Neural crest cell (in vitro differentiated cells): Measurements from ENCODE around the gene CYB561. TPM values are rescaled to one million over a fixed set of nuclear protein-coding genes. Genes with fewer than 3 reads are reported as not detected.

Experiments
- DNase-seq: peaks from one replicate; pipeline ENCODE4 v3.0.0; 2021; ENCODE audit warnings: low read depth, mixed read lengths, low spot score
- H3K27ac Mint-ChIP-seq: one replicate; pipeline ENCODE4 v1.8.0; 2021; ENCODE audit warnings: mild to moderate bottlenecking, mixed read lengths; ENCODE audit not compliant: unreplicated experiment
- H3K27me3 Mint-ChIP-seq: 2 replicates; pipeline ENCODE4 v1.8.0; 2021; ENCODE audit warnings: low read depth, mild to moderate bottlenecking, mixed read lengths
- H3K36me3 Mint-ChIP-seq: 2 replicates; pipeline ENCODE4 v1.8.0; 2021; ENCODE audit warnings: low read depth, mild to moderate bottlenecking, mixed read lengths
- H3K4me1 Mint-ChIP-seq: 2 replicates; pipeline ENCODE4 v1.8.0; 2021; ENCODE audit warnings: mixed read lengths
- H3K4me3 Mint-ChIP-seq: one replicate; pipeline ENCODE4 v1.8.0; 2021; ENCODE audit warnings: mild to moderate bottlenecking, mixed read lengths
- H3K9me3 Mint-ChIP-seq: 2 replicates; pipeline ENCODE4 v1.8.0; 2021; ENCODE audit warnings: mixed read lengths
- total RNA-seq: library from RNA; stranded (reverse); gene quantifications from 2 replicates; pipeline ENCODE4 v1.2.1, GENCODE V29; 2021
- TF ChIP-seq, protein P1 (sequence below): fragments of 200-600 bp; sonication (generic); conservative IDR thresholded peaks from 2 replicates; pipeline ENCODE4 v1.5.0; 2021; ENCODE audit warnings: antibody characterized with exemption, mild to moderate bottlenecking

Gene CYB561
- total RNA-seq, 1 donor from 2014 or later = 12.2 TPM

DNA sequence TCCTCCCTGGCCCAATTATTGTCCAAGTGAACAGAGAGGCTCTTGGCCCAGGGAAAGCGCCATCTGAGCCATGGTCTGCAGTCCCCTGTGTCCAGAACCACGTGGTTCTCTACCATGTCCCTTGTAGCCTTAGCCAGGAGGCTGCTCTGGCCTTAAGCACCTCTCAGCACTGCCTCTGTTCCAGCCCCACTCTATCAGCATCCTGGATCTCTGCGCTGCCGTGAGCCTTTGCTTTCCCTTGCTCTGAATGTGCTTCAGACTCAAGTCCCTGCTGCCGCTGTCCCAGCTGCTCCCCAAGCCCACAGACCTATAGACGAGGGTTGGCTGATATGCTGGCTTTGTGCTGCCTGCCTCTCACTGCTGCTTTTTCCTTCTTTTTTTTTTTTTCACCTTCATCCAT is 33.9 kb downstream of the CYB561 start:
- TF ChIP-seq, protein P1, sequence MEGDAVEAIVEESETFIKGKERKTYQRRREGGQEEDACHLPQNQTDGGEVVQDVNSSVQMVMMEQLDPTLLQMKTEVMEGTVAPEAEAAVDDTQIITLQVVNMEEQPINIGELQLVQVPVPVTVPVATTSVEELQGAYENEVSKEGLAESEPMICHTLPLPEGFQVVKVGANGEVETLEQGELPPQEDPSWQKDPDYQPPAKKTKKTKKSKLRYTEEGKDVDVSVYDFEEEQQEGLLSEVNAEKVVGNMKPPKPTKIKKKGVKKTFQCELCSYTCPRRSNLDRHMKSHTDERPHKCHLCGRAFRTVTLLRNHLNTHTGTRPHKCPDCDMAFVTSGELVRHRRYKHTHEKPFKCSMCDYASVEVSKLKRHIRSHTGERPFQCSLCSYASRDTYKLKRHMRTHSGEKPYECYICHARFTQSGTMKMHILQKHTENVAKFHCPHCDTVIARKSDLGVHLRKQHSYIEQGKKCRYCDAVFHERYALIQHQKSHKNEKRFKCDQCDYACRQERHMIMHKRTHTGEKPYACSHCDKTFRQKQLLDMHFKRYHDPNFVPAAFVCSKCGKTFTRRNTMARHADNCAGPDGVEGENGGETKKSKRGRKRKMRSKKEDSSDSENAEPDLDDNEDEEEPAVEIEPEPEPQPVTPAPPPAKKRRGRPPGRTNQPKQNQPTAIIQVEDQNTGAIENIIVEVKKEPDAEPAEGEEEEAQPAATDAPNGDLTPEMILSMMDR = no peak
- DNase-seq = no peak
- peaks cover 5% of the 10 kb centered on the region for H3K36me3 Mint-ChIP-seq
- H3K27me3 Mint-ChIP-seq = no peaks in the 10 kb centered on the region
- no peak overlapping the region for H3K4me3 Mint-ChIP-seq
- H3K9me3 Mint-ChIP-seq = no peaks in the 10 kb centered on the region
- H3K4me1 Mint-ChIP-seq = no peaks in the 10 kb centered on the region
- H3K27ac Mint-ChIP-seq = no peak overlapping the region

DNA sequence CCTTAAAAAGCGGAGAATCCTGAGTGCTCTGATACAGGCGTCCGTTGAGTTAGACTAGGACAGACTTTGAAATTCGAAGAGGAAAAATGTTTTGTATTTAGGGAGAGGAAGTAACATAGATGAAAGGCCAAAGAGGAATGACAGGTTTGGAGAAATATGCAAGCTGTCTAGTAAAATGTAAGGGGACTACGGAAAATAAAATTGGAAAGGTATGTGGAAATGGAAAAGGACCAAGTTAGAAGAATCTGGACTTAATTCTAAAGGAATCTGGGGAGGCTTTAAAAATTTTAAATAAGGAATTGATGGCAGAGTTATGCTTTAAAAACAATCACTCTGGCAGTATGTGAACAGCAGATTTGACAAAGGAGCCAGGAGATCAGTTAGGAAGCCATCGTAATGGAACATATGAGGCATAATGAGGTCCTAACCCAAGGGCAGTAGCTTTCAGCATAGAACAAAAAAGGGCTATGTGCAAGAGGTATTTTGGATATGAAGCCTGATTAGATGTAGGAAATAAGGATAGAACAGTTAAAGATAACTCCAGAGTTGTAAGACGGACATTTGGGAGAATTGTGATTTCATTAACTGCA is 38.3 kb downstream of the CYB561 start:
- Mint-ChIP-seq H3K4me3 (no peak overlapping the region), H3K27me3 (no peaks in the 10 kb centered on the region)

DNA sequence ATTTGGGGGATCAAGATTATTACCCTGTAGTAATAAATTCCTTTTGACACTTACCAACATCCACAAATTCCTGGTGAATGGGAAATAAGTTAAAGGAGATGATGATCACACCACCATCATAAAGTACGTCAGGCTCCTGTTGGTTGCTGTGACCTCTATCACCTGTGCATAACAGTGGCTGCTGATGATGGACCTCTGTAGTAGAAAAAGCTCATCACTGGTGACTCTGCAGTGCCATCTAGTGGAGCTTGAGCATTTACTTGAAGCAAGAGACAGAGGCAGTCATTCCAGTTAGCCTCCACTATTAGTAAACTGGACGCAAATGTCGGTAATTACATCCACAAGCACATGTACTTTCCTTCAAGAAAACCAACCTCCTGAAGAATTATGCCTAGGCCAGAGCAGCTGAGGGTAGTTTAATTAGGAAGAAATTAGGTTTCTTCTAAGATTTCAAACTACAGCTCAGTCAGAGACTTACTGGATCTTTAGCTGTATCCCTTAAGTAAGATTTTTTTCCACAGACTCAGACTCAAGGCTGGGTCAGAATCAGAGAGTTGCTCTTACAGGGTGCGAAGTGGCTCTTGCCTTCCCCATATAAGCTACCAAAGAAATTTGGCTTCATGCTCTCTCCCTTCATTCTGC is 39.3 kb downstream of the CYB561 start:
- DNase-seq = peak; percentile 78
- no peak overlapping the region for H3K27ac Mint-ChIP-seq
- no peaks in the 10 kb centered on the region for H3K4me1 Mint-ChIP-seq

More for the DNA sequence above, 38.3 kb downstream of the CYB561 start:
- peaks cover 7% of the 10 kb centered on the region for H3K36me3 Mint-ChIP-seq
- no peaks in the 10 kb centered on the region for H3K4me1 Mint-ChIP-seq
- H3K27ac Mint-ChIP-seq = no peak overlapping the region
- H3K9me3 Mint-ChIP-seq = no peaks in the 10 kb centered on the region
- TF ChIP-seq, protein P1 = no peak
- no peak for DNase-seq

DNA sequence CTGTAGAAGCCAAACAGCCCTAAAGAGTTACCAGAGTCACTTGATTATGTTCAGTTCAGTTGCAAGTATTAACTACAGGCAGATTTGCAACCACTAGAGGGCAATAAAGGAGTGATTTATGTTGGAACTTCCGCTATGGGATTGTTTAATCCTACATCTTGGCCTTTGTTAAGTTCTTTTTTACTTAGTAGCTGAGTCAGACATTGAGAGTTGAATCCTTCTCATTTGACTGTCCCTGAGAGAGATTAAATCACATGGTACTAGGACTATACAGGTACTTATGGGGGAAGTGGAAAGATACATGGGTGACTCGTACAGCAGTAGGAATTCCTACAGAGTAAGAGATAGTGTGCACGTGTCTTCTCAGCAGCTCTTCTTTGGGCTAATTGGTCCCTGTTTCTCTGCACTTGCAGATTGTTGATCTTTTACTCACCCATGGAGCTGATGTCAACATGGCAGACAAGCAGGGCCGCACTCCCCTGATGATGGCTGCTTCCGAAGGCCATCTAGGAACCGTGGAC is 40.3 kb downstream of the CYB561 start:
- H3K4me3 Mint-ChIP-seq = no peak overlapping the region
- H3K9me3 Mint-ChIP-seq = no peaks in the 10 kb centered on the region
- TF ChIP-seq, protein P1 = peak; percentile 75
- DNase-seq = no peak
- peaks cover 3% of the 10 kb centered on the region for H3K36me3 Mint-ChIP-seq
- no peaks in the 10 kb centered on the region for H3K27me3 Mint-ChIP-seq
- H3K27ac Mint-ChIP-seq = no peak overlapping the region
- H3K4me1 Mint-ChIP-seq = no peaks in the 10 kb centered on the region

More for the DNA sequence above, 39.3 kb downstream of the CYB561 start:
- no peaks in the 10 kb centered on the region for H3K27me3 Mint-ChIP-seq
- no peak overlapping the region for H3K4me3 Mint-ChIP-seq
- TF ChIP-seq, protein P1 = peak; percentile 89
- H3K9me3 Mint-ChIP-seq = no peaks in the 10 kb centered on the region
- H3K36me3 Mint-ChIP-seq = peaks cover 6% of the 10 kb centered on the region

DNA sequence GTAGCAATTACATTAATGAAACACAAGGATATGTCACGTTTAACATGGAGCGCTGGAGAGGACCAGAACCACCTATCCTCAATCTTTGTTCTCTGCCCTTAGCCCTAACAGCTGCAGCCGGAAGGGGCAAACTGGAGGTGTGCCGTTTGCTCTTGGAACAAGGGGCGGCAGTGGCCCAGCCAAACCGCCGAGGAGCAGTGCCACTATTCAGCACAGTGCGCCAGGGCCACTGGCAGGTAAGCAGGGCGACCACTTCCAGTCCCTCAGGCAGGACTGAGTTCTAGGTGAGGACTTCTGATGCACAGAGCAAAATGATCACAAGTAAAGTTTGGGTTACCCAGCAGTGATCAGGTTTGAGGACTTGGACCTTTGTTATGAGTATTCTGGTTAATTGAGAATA is 41.1 kb downstream of the CYB561 start:
- TF ChIP-seq, protein P1 = no peak
- H3K9me3 Mint-ChIP-seq = no peaks in the 10 kb centered on the region
- DNase-seq = no peak
- no peak overlapping the region for H3K27ac Mint-ChIP-seq
- no peak overlapping the region for H3K4me3 Mint-ChIP-seq
- peaks cover 4% of the 10 kb centered on the region for H3K36me3 Mint-ChIP-seq
- H3K4me1 Mint-ChIP-seq = peaks cover 2% of the 10 kb centered on the region
- H3K27me3 Mint-ChIP-seq = no peaks in the 10 kb centered on the region
